Subcutaneous adipose tissue (tissue), 4 donors: Measurements from ENCODE around the gene SFRP5. TPM values are rescaled to one million over a fixed set of nuclear protein-coding genes. Genes with fewer than 3 reads are reported as not detected.

Experiments used
- CTCF ChIP-seq: fragments of 450-650 bp; IDR thresholded peaks from one replicate; pipeline ENCODE4 v1.5.1; 2016; ENCODE audit warnings: low read depth, mild to moderate bottlenecking, control low read depth, antibody characterized with exemption, moderate library complexity
- total RNA-seq, 4 donors: library from RNA; depleted of rRNA; stranded (reverse); fragments of >200 nt; gene quantifications; one replicate each; pipeline ENCODE4 v1.1.0, GENCODE V29; 2016

SFRP5 gene
- total RNA-seq, 4 donors from 2014 or later, result 0.49 to 1.5 TPM; not detected in 2

GRCh38 chr10:97779492-97779891, 7.7 kb upstream of the SFRP5 start:
- no peak for TF ChIP-seq CTCF

- TF ChIP-seq CTCF, result no peak
Observed at GRCh38 chr10:97778452-97779302, 6.9 kb upstream of the SFRP5 start.

DNA sequence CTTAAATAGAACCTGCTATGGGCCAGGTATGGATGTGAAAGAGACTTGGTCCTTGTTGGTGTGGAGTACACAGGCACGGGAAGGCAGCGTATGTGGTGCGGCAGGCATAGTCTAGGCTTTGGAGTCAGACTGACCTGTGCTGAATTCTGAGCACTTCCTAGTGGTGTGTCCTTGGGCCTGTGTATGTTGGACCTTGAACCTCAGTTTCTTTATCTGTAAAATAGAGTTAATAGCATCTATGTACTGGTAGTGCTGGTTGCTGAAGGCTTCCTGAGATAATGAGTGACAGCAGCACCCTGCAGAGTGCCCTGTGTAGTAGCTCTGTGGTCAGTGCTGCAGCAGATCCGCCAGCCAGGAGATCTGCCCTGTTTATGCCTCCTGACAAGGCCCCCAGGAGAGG, 5.3 kb upstream of the SFRP5 start:
- no peak for TF ChIP-seq CTCF

DNA sequence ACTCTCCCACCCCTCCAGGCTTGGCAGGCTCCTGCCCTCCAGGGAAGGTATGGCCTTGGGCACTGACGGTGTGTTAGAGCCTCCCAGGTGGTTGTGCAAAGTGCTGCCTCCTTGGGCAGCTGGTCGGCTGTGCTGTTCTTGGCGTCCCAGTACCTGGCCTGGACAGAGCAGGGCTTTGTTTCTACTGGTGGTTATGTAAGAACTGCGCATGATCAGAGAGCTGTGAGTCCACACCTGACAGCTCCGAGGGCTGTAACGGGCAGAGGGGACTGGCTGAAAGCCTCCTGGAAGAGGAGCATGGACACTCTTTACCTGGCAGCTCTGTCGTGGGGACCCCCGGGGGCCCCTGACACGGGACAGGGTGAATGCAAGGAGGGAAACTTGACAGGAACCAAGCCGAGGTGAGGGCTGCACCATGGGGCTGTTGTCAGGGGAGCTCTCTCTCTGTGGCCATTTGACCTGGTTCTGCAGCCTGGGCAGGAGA, 3.1 kb upstream of the SFRP5 start:
- no peak for TF ChIP-seq CTCF

- TF ChIP-seq CTCF, result no peak
Observed at GRCh38 chr10:97773096-97773495, 1.3 kb upstream of the SFRP5 start.

- no peak for TF ChIP-seq CTCF
Observed at GRCh38 chr10:97771055-97771891, 526 bp downstream of the SFRP5 start.

DNA sequence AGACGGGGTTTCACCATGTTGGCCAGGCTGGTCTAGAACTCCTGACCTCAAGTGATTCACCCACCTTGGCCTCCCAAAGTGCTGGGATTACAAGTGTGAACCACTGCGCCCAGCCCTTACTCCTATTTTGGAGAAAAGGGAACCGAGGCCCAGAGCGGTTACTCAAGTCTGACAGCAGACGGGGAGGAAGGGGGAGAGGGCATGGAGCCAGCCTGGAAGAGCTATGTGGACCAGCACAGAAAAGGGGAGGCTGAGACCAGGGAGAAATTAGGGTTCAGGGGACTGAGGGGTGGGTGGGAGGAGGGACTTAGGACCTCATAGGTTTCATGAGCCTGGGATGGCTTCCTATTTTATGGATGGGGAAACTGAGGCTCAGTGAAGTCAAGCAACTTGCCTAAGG, 1.5 kb downstream of the SFRP5 start:
- no peak for TF ChIP-seq CTCF
